RWPE1 (cell line): ENCODE results near the gene PIWIL1.

ENCODE experiments used
- CTCF ChIA-PET: fragments of 350-600 bp; sonication (Branson Sonifier 250); formaldehyde crosslinking; extraction: SDS; loops from one replicate; lab custom pipeline; 2021; lab: Yijun Ruan, JAX
- POLR2A ChIA-PET: fragments of 400-600 bp; formaldehyde crosslinking; extraction: SDS; loops from one replicate; lab custom pipeline; 2020; ENCODE audit warnings: antibody characterized with exemption; ENCODE audit not compliant: low non-redundant PET; lab: Yijun Ruan, JAX
- DNase-seq: peaks from one replicate; pipeline ENCODE4 v3.0.0; 2012; ENCODE audit warnings: low spot score
- H3K27ac ChIP-seq: fragments of 450-650 bp; 2 replicates; pipeline ENCODE4 v1.5.1; 2017
- CTCF ChIP-seq: fragments of 450-650 bp; conservative IDR thresholded peaks from 2 replicates; pipeline ENCODE4 v1.5.1; 2017; ENCODE audit warnings: low read depth, mild to moderate bottlenecking

Gene PIWIL1

GRCh38 chr12:130339951-130340350 lies 2.3 kb downstream of the PIWIL1 start:
- no peak for TF ChIP-seq CTCF
- ChIA-PET CTCF (interaction anchor here (0.8 to 1.3 kb wide), 3 partner anchors 59 to 298 kb away, joined by 4 read pairs; no protein-coding TSS in a partner anchor), POLR2A (no interaction called here)
- DNase-seq = peak; percentile 80
- no peak overlapping the region for H3K27ac ChIP-seq

- DNase-seq = no peak
- TF ChIP-seq CTCF = no peak
- CTCF ChIA-PET = no interaction called here
- POLR2A ChIA-PET = no interaction called here
- no peak overlapping the region for H3K27ac ChIP-seq
Observed at GRCh38 chr12:130342442-130342841, 4.8 kb downstream of the PIWIL1 start.

GRCh38 chr12:130342842-130343241 lies 5.2 kb downstream of the PIWIL1 start:
- POLR2A ChIA-PET = no interaction called here

GRCh38 chr12:130344529-130344928 lies 6.8 kb downstream of the PIWIL1 start:
- DNase-seq = no peak
- H3K27ac ChIP-seq = no peak overlapping the region
- ChIA-PET CTCF (interaction anchor here (0.6 kb wide), 1 partner anchor 481 kb away, joined by 3 read pairs; no protein-coding TSS in a partner anchor), POLR2A (no interaction called here)
- TF ChIP-seq CTCF = no peak

More at GRCh38 chr12:130342842-130343241, 5.2 kb downstream of the PIWIL1 start:
- no peak overlapping the region for H3K27ac ChIP-seq
- TF ChIP-seq CTCF = no peak
- no peak for DNase-seq
- CTCF ChIA-PET = no interaction called here

GRCh38 chr12:130345292-130345691 lies 7.6 kb downstream of the PIWIL1 start:
- DNase-seq = no peak
- POLR2A ChIA-PET = no interaction called here
- CTCF ChIA-PET = no interaction called here
- no peak overlapping the region for H3K27ac ChIP-seq
- TF ChIP-seq CTCF = no peak

- DNase-seq = no peak
- no peak overlapping the region for H3K27ac ChIP-seq
- TF ChIP-seq CTCF = no peak
- POLR2A ChIA-PET = no interaction called here
- CTCF ChIA-PET = no interaction called here
Observed at GRCh38 chr12:130347588-130347987, 9.9 kb downstream of the PIWIL1 start.
